Measurements from ENCODE around the gene P4HB. TPM values are rescaled to one million over a fixed set of nuclear protein-coding genes. Genes with fewer than 3 reads are reported as not detected.

The P4HB gene
- total RNA-seq, 1 donor from 2014 or later: 203 TPM

- no peak overlapping the region for H3K9ac ChIP-seq
- no peak overlapping the region for H3K27ac ChIP-seq
- no peaks in the 10 kb centered on the region for H3K4me1 Mint-ChIP-seq
- no peaks in the 10 kb centered on the region for H3K79me2 ChIP-seq (ENCODE audit: low read depth)
- H3K36me3 ChIP-seq: no peaks in the 10 kb centered on the region
- no peak for TF ChIP-seq EZH2phosphoT487 (IDR thresholded peaks at IDR 0.05)
- no peak for TF ChIP-seq CTCF (IDR thresholded peaks at IDR 0.05)
- TF ChIP-seq EZH2 (IDR thresholded peaks at IDR 0.05): no peak
- peaks cover 54% of the 10 kb centered on the region for H3K27me3 Mint-ChIP-seq (ENCODE audit: insufficient read depth, low read depth)
- no peaks in the 10 kb centered on the region for H3K36me3 Mint-ChIP-seq
- H3F3A ChIP-seq (ENCODE audit: low read depth): peaks cover 3% of the 10 kb centered on the region
- peaks cover 17% of the 10 kb centered on the region for H3K9me3 Mint-ChIP-seq
- H4K20me1 ChIP-seq (ENCODE audit: low read depth): peaks cover 2% of the 10 kb centered on the region
- peak overlapping the region; percentile 88 for H3K4me2 ChIP-seq
- peak overlapping the region; percentile 65 for H3K4me3 Mint-ChIP-seq
- H2AFZ ChIP-seq (replicated peaks): no peak overlapping the region
- no peaks in the 10 kb centered on the region for H3K9me3 ChIP-seq (ENCODE audit: low read depth)
- peak overlapping the region; percentile 49 for H3K4me3 ChIP-seq
- peaks cover 12% of the 10 kb centered on the region for H3K4me1 ChIP-seq
- H3K27ac Mint-ChIP-seq: no peak overlapping the region
- peaks cover 89% of the 10 kb centered on the region for H3K27me3 ChIP-seq
- no peak for DNase-seq (ENCODE audit: low spot score)
Measured at GRCh38 chr17:81802856-81803643, 57.3 kb downstream of the P4HB start.

- H2AFZ ChIP-seq (replicated peaks): no peak overlapping the region
- TF ChIP-seq EZH2 (IDR thresholded peaks at IDR 0.05): no peak
- TF ChIP-seq EZH2phosphoT487 (IDR thresholded peaks at IDR 0.05): no peak
- no peak for TF ChIP-seq CTCF (IDR thresholded peaks at IDR 0.05)
- Mint-ChIP-seq H3K9me3 (peaks cover 17% of the 10 kb centered on the region), H3K27me3 (ENCODE audit: insufficient read depth, low read depth) (peaks cover 50% of the 10 kb centered on the region), H3K27ac (no peak overlapping the region), H3K4me1 (no peaks in the 10 kb centered on the region), H3K36me3 (no peaks in the 10 kb centered on the region), H3K4me3 (peak overlapping the region; percentile 65)
- DNase-seq (ENCODE audit: low spot score): no peak
- H3K27me3 ChIP-seq: peaks cover 81% of the 10 kb centered on the region
- H3K27ac ChIP-seq: no peak overlapping the region
- no peak overlapping the region for H3K4me3 ChIP-seq
- H4K20me1 ChIP-seq (ENCODE audit: low read depth): peaks cover 2% of the 10 kb centered on the region
- peaks cover under 1% of the 10 kb centered on the region for H3F3A ChIP-seq (ENCODE audit: low read depth)
- no peaks in the 10 kb centered on the region for H3K79me2 ChIP-seq (ENCODE audit: low read depth)
- H3K9ac ChIP-seq: no peak overlapping the region
- peaks cover 12% of the 10 kb centered on the region for H3K4me1 ChIP-seq
- no peaks in the 10 kb centered on the region for H3K36me3 ChIP-seq
- H3K9me3 ChIP-seq (ENCODE audit: low read depth): no peaks in the 10 kb centered on the region
- H3K4me2 ChIP-seq: no peak overlapping the region
Measured at GRCh38 chr17:81802048-81802758, 58.1 kb downstream of the P4HB start.

GRCh38 chr17:81801327-81801726 is 59.0 kb downstream of the P4HB start:
- peaks cover 17% of the 10 kb centered on the region for H3K9me3 Mint-ChIP-seq
- H3K27me3 Mint-ChIP-seq (ENCODE audit: insufficient read depth, low read depth): peaks cover 48% of the 10 kb centered on the region
- H3K27ac Mint-ChIP-seq: no peak overlapping the region
- Histone ChIP-seq H3K9ac (no peak overlapping the region), H3F3A (ENCODE audit: low read depth) (no peaks in the 10 kb centered on the region), H3K4me1 (peaks cover 12% of the 10 kb centered on the region), H3K27me3 (peaks cover 72% of the 10 kb centered on the region), H3K27ac (no peak overlapping the region), H3K9me3 (ENCODE audit: low read depth) (no peaks in the 10 kb centered on the region), H2AFZ (replicated peaks) (no peak overlapping the region), H3K36me3 (no peaks in the 10 kb centered on the region), H3K79me2 (ENCODE audit: low read depth) (no peaks in the 10 kb centered on the region), H3K4me3 (no peak overlapping the region), H4K20me1 (ENCODE audit: low read depth) (peaks cover 2% of the 10 kb centered on the region), H3K4me2 (no peak overlapping the region)
- no peak overlapping the region for H3K4me3 Mint-ChIP-seq
- H3K36me3 Mint-ChIP-seq: no peaks in the 10 kb centered on the region
- no peak for TF ChIP-seq EZH2phosphoT487 (IDR thresholded peaks at IDR 0.05)
- TF ChIP-seq EZH2 (IDR thresholded peaks at IDR 0.05): no peak
- no peak for DNase-seq (ENCODE audit: low spot score)
- H3K4me1 Mint-ChIP-seq: no peaks in the 10 kb centered on the region

All from neural progenitor cell (in vitro differentiated cells).